Amniotic epithelial cell (primary cell): ENCODE data around the gene PGM2.
"Not testable (repeated sequence)": the region's sequence is repeated elsewhere in the genome, so short reads cannot be mapped to it uniquely, and the experiment has no call there.

Experiments used
- DNase-seq: peaks from one replicate; pipeline ENCODE4 v3.0.0-alpha.2; 2010; ENCODE audit warnings: low read depth

PGM2 gene

GRCh38 chr4:37818752-37819151 is 7.7 kb upstream of the PGM2 start:
- no peak for DNase-seq

- DNase-seq: not testable (repeated sequence)
Observed at GRCh38 chr4:37820458-37820857, 6.0 kb upstream of the PGM2 start.

GRCh38 chr4:37821953-37822605 is 4.4 kb upstream of the PGM2 start:
- no peak for DNase-seq

GRCh38 chr4:37825501-37825900 is 985 bp upstream of the PGM2 start:
- not testable (repeated sequence) for DNase-seq

- no peak for DNase-seq
Observed at GRCh38 chr4:37825968-37826294, 555 bp upstream of the PGM2 start.

- DNase-seq: peak; percentile 60
Observed at GRCh38 chr4:37827030-37827685, 672 bp downstream of the PGM2 start.

GRCh38 chr4:37827802-37828321 is 1.4 kb downstream of the PGM2 start:
- peak; percentile 56 for DNase-seq

GRCh38 chr4:37828843-37829242 is 2.4 kb downstream of the PGM2 start:
- no peak for DNase-seq

GRCh38 chr4:37830640-37831039 is 4.2 kb downstream of the PGM2 start:
- no peak for DNase-seq

GRCh38 chr4:37835031-37835430 is 8.5 kb downstream of the PGM2 start:
- DNase-seq: no peak

GRCh38 chr4:37835806-37836205 is 9.3 kb downstream of the PGM2 start:
- DNase-seq: no peak

- no peak for DNase-seq
Observed at GRCh38 chr4:37836274-37836673, 9.8 kb downstream of the PGM2 start.

- no peak for DNase-seq
Observed at GRCh38 chr4:37836838-37837440, 10.5 kb downstream of the PGM2 start.

GRCh38 chr4:37837446-37837845 is 11.0 kb downstream of the PGM2 start:
- peak; percentile 88 for DNase-seq

GRCh38 chr4:37839426-37839825 is 12.9 kb downstream of the PGM2 start:
- no peak for DNase-seq

GRCh38 chr4:37844204-37844603 is 17.7 kb downstream of the PGM2 start:
- no peak for DNase-seq

GRCh38 chr4:37845201-37845600 is 18.7 kb downstream of the PGM2 start:
- DNase-seq: no peak

GRCh38 chr4:37847311-37847884 is 20.9 kb downstream of the PGM2 start:
- no peak for DNase-seq

GRCh38 chr4:37852376-37852775 is 25.9 kb downstream of the PGM2 start:
- no peak for DNase-seq

GRCh38 chr4:37858112-37858511 is 31.6 kb downstream of the PGM2 start:
- no peak for DNase-seq

- DNase-seq: no peak
Observed at GRCh38 chr4:37858872-37859271, 32.4 kb downstream of the PGM2 start.

GRCh38 chr4:37860266-37860665 is 33.8 kb downstream of the PGM2 start:
- DNase-seq: no peak

- DNase-seq: no peak
Observed at GRCh38 chr4:37862961-37863360, 36.5 kb downstream of the PGM2 start.
